ENCODE results near the gene LTK. TPM values are rescaled to one million over a fixed set of nuclear protein-coding genes. Genes with fewer than 3 reads are reported as not detected.

LTK gene
- total and polyA plus RNA-seq, 12 donors, result 0.12 to 2.3 (median 0.66) TPM

GRCh38 chr15:41502795-41503668, 10.6 kb downstream of the LTK start:
- intact Hi-C loops (cut with DNase I), result no loop called here
- DNase-seq, result no peak
- H3K36me3 ChIP-seq (replicated peaks in 1 of 2), result no peaks in the 10 kb centered on the region
- TF ChIP-seq POLR2A (IDR thresholded peaks at IDR 0.05), result no peak
- no peak for TF ChIP-seq CTCF (IDR thresholded peaks at IDR 0.05)
- H3K27ac ChIP-seq, result no peak overlapping the region
- H3K27me3 ChIP-seq, result no peaks in the 10 kb centered on the region
- 49 to 64% (median 61%) methylated on average over 9 to 54 of the region's 54 CpGs for WGBS, 4 donors
- H3K9me3 ChIP-seq (replicated peaks in 1 of 3), result no peaks in the 10 kb centered on the region
- no peak overlapping the region for H3K4me3 ChIP-seq
- H3K4me1 ChIP-seq (replicated peaks in 1 of 2), result peaks cover 0 to 16% of the 10 kb centered on the region in 2 donors

- Histone ChIP-seq H3K4me1 (replicated peaks in 1 of 2) (peaks cover 0 to 16% of the 10 kb centered on the region in 2 donors), H3K27ac (no peak overlapping the region), H3K36me3 (replicated peaks in 1 of 2) (no peaks in the 10 kb centered on the region), H3K9me3 (replicated peaks in 1 of 3) (no peaks in the 10 kb centered on the region), H3K4me3 (peak overlapping the region in 1 of 4 donors; percentile 19), H3K27me3 (no peaks in the 10 kb centered on the region)
- 44 to 68% (median 50%) methylated on average over 27 to 64 of the region's 64 CpGs for WGBS, 4 donors
- DNase-seq, result no peak
- no peak for TF ChIP-seq POLR2A (IDR thresholded peaks at IDR 0.05)
- TF ChIP-seq CTCF (IDR thresholded peaks at IDR 0.05), result no peak
- intact Hi-C loops (cut with DNase I), result no loop called here
Observed at GRCh38 chr15:41501931-41502794, 11.5 kb downstream of the LTK start.

GRCh38 chr15:41501191-41501917, 12.3 kb downstream of the LTK start:
- no peak for DNase-seq
- TF ChIP-seq CTCF (IDR thresholded peaks at IDR 0.05) (no peak), POLR2A (IDR thresholded peaks at IDR 0.05) (no peak)
- WGBS, 4 donors, result 44 to 71% (median 53%) methylated on average over 18 to 56 of the region's 56 CpGs
- Histone ChIP-seq H3K4me3 (peak overlapping the region in 1 of 4 donors; percentile 19), H3K27me3 (no peaks in the 10 kb centered on the region), H3K4me1 (replicated peaks in 1 of 2) (peaks cover 0 to 16% of the 10 kb centered on the region in 2 donors), H3K9me3 (replicated peaks in 1 of 3) (no peaks in the 10 kb centered on the region), H3K36me3 (replicated peaks in 1 of 2) (no peaks in the 10 kb centered on the region), H3K27ac (no peak overlapping the region)
- intact Hi-C loops (cut with DNase I), result no loop called here

Data from adrenal gland (tissue), 12 donors.